Fibroblast of skin of left biceps (primary cell): Measurements from ENCODE around the gene FRMPD2.
"Not testable (repeated sequence)": the region's sequence is repeated elsewhere in the genome, so short reads cannot be mapped to it uniquely, and the experiment has no call there.

Experiments used
- DNase-seq, 2 experiments: peaks; one replicate each; pipeline ENCODE4 v3.0.0-alpha.2; 2013; ENCODE audit warnings: low read depth in 2 of 2

Gene FRMPD2

GRCh38 chr10:48289501-48290238 is 15.2 kb upstream of the FRMPD2 start:
- DNase-seq, result no peak

- no peak for DNase-seq
Measured at GRCh38 chr10:48288661-48289060, 14.2 kb upstream of the FRMPD2 start.

- DNase-seq, result no peak
Measured at GRCh38 chr10:48287417-48288391, 13.2 kb upstream of the FRMPD2 start.

DNA sequence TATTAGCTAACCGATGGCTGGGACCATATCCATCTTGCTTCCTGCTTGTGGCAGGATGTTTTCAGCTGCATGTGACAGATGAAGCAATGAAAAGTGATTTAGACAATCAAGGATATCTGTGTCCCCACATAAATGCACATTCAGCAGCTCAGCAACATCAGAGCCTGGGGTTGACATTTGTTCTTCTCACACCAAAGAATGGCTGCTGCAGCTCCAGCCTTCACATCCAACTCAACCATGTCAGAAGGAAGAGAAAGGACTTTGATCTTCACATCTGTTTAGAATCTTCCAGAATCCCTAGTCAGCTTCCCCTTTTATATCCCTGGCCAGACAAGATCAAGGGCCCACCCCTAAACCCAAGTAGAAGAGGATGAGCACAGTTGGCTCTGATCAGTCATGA is 11.9 kb upstream of the FRMPD2 start:
- no peak for DNase-seq

- DNase-seq, result no peak
Measured at GRCh38 chr10:48285710-48286109, 11.2 kb upstream of the FRMPD2 start.

DNA sequence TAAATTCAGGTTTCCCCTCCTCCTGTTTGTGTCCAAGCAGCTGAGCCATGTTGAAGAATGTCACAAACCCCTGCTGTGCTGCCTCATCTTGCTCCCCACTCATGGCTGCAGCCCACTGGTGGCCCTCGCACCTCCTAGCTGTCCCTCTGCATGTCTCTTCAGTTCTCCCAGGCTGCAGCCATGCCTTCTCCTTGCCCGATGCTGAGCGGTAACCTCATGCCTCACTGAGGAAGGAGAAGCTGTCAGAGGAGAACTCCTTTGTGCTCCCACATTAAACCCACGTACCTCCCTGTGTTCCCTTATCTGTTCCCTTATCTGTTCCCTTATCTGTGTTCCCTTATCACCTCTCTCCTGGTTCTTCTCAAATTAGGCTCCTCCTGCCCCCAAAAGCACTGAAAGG is 10.3 kb upstream of the FRMPD2 start:
- no peak for DNase-seq

DNA sequence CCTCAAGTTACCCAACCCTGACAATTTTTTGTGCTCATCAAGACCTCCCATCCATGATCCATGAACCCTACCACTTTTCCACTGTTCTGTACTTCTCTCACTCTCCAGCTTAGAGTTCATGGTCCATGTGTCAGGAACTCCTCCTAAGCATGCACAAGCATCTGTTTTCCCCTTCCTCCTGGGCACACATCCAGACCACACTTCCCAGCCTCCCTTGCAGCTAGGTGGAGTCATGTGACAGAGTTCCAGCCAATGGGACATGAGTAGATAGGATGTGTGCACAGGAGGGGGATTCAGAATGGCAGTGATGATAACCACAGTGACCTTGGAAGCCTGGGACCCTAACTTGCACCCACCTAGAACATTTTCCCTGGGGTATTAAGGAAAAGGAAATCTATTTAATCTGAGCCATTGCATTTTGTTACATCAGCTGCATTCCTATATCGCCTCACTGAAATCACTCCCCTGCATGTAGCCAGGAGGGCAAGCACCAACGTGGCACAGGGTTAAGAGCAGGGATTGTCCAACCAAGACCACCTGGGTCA is 9.6 kb upstream of the FRMPD2 start:
- DNase-seq, result no peak

- DNase-seq, result no peak
Measured at GRCh38 chr10:48282829-48283228, 8.3 kb upstream of the FRMPD2 start.

DNA sequence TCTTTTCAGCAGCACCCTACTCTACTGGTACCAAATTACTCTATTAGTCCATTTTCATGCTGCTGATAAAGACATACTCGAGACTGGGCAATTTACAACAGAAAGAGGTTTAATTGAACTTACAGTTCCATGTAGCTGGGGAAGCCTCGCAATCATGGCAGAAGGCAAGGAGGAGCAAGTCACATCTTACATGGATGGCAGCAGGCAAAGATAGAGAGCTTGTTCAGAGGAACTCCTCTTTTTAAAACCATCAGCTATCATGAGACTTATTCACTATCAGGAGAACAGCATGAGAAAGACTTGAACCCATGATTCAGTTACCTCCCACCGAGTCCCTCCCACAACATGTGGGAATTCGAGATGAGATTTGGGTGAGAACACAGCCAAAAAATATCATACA is 7.2 kb upstream of the FRMPD2 start:
- not testable (repeated sequence) for DNase-seq

DNA sequence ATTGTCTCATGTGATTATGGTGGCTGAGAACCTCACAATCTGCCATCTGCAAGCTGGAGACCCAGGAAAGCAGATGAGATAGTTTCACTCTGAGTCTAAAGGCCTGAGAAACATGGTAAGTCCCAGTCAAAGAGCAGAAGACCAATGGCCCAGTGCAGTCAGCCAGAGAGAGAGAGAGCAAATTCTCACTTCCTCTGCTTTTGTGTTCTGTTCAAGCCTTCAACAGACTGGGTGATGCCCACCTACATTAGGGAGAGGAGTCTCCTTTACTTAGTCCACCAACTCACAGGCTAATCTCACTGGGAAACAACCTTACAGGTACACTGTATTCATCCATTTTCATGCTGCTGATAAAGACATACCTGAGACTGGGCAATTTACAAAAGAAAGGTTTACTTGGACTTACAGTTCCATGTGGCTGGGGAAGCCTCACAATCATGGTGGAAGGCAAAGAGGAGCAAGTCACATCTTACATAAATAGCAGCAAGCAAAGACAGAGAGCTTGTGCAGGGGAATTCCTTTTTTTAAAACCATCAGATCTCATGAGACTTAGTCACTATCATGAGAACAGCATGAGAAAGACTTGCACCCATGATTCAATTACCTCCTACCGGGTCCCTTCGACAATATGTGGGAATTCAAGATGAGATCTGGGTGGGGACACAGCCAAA is 4.7 kb upstream of the FRMPD2 start:
- DNase-seq, result no peak

GRCh38 chr10:48277093-48277492 is 2.6 kb upstream of the FRMPD2 start:
- no peak for DNase-seq

DNA sequence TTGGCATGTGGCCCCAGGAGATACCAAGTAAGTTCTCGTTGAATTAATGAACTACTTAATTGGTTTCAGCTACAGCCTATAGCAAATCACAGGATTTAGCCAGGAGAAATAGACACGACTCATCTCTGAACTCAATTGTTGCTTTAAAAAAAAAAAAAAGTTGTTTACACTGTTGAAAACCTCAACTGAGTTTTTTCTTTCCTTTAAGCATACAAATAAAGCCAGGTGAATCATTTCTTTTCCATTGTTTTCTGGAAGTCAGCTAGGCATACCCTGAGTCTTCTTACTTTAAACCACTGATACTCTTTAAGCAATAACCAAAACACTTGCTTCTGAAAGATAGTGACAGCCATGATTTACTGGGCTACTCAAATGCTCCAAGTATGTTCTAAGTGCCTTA is 755 bp downstream of the FRMPD2 start:
- no peak for DNase-seq

DNA sequence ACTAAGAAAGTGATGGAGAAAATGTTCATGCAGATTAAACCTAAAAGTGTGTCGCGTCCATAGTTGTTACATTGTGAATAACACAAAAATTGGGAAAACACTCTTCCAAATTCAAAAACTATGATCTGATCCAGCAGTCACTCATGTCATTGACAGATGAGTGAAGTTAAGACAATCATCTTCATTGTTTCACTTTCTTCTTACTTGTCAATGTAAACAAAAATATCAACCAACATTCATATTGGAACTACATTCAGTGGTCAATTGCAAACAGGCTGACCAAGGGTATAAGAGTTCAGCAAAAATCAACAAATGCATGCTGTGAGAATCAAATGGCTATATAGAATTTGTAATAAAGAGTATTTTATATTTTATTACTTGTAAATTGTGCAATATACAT is 1.8 kb downstream of the FRMPD2 start:
- no peak for DNase-seq

GRCh38 chr10:48271047-48271730 is 3.3 kb downstream of the FRMPD2 start:
- no peak for DNase-seq

DNA sequence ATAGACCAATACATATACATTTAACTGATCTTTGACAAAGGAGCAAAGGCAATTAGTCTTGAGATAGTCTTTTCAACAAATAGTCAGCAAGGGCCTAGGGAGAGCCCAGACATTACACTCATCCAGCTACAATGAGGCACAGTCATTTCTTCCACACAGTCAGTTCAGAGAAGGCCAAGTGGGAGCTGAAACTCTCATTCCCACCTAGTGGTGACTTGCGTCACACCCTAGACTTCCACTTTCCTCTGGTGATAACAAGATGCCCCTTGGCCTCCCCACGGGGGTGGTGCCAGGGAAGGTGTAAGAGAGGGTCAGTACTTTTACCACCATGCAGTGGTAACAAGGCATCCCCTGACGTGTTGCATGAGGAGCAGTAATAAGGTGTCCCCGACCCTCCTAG is 8.0 kb downstream of the FRMPD2 start:
- DNase-seq, result no peak

DNA sequence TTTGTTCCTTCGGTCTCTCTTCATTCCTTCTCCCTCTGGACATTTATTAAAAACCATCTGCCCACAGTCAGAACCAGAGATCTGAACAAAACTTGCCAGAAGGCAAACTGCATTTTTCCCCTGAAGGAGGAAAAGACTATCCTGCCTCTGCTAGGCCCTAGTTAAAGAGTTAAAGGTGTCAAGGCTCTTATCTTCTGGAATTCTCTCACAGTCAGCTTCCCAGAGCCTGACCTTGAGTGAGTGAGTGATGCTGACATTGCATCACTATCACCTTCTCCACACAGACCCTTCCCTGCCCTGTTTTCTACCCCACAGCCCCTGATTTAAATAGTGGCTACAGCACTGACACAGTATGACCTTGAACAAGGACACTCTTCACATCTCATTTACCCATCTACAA is 16.4 kb downstream of the FRMPD2 start:
- DNase-seq, result no peak

- DNase-seq, result peak in 1 of 2 experiments; percentile 6
Measured at GRCh38 chr10:48257407-48257961, 17.0 kb downstream of the FRMPD2 start.

DNA sequence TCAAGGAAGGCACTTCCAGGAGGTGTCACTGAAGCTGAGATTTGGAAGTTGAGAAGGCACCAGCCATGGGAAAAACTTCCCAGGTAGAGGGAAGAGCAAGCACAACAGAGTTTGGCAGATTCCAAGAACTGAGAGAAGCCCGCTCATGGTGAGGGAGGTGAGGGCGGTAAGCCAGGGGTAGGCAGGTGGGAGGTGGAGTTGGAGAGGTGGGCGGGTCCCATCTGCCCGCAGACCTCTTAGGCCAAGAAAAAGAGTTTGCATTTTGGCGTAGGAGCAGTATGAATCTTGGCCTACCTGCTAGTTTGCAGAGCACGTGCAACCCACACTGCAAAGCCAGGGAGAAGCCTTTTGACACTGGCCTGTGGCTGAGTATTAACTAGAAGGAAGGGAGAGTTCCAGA is 18.8 kb downstream of the FRMPD2 start:
- DNase-seq, result no peak

GRCh38 chr10:48254750-48255512 is 19.6 kb downstream of the FRMPD2 start:
- no peak for DNase-seq

- peak; percentile 12 to 20 for DNase-seq
Measured at GRCh38 chr10:48253970-48254657, 20.4 kb downstream of the FRMPD2 start.
